Keratinocyte (primary cell): ENCODE measurements around the gene EBF3.

ENCODE experiments used
- EZH2 ChIP-seq: IDR thresholded peaks from one replicate; pipeline ENCODE4 v1.6.1; 2012; ENCODE audit warnings: inconsistent platforms, mild to moderate bottlenecking, low read length, moderate library complexity
- TF ChIP-seq, protein P1 (sequence below), 3 experiments: IDR thresholded peaks in 1 of 3; conservative IDR thresholded peaks in 1 of 3; optimal IDR thresholded peaks in 1 of 3; 2 replicates in 2 of 3; 3 replicates in 1 of 3; pipeline versions ENCODE3 to v1.5.1; 2011; ENCODE audit warnings: low read length in 3 of 3, mild to moderate bottlenecking in 3 of 3, moderate library complexity in 2 of 3, control low read depth in 1 of 3, inconsistent platforms in 1 of 3; ENCODE audit not compliant: insufficient read depth in 2 of 3; ENCODE audit errors: extremely low read depth in 1 of 3

DNA sequence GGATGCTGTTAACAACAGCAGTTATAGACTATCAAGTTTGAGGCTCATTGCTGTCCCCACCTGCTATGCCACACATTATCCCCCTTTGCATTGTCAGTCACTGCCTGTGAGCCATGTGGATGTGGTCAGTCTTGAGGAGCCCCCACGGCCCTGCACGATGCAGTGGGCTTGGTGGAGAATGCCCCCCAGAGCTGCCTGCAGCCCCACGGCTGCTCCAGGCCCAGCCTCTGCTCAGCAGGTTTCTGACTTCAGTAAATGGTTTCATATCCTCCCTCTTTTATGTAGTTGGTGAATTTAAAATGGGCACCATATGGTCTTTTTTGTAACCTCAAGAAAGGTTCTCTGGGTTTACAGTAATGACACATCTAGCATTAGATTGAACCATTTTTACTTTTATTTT, 164.1 kb downstream of the EBF3 start:
- TF ChIP-seq EZH2 = no peak
- TF ChIP-seq, protein P1, sequence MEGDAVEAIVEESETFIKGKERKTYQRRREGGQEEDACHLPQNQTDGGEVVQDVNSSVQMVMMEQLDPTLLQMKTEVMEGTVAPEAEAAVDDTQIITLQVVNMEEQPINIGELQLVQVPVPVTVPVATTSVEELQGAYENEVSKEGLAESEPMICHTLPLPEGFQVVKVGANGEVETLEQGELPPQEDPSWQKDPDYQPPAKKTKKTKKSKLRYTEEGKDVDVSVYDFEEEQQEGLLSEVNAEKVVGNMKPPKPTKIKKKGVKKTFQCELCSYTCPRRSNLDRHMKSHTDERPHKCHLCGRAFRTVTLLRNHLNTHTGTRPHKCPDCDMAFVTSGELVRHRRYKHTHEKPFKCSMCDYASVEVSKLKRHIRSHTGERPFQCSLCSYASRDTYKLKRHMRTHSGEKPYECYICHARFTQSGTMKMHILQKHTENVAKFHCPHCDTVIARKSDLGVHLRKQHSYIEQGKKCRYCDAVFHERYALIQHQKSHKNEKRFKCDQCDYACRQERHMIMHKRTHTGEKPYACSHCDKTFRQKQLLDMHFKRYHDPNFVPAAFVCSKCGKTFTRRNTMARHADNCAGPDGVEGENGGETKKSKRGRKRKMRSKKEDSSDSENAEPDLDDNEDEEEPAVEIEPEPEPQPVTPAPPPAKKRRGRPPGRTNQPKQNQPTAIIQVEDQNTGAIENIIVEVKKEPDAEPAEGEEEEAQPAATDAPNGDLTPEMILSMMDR (optimal IDR thresholded peaks at IDR 0.05 in 1 of 3, IDR thresholded peaks at IDR 0.05 in 1 of 3, conservative IDR thresholded peaks at IDR 0.05 in 1 of 3; ENCODE audit: extremely low read depth in 1 of 3, insufficient read depth in 2 of 3, low read length in 3 of 3) = no peak
